HCT116 (cell line): ENCODE data around the gene PRR7.

Source experiments
- CEBPB ChIP-seq: IDR thresholded peaks from 2 replicates; pipeline ENCODE4 v1.6.1; 2012; ENCODE audit warnings: low read depth
- CTCF ChIP-seq, 3 experiments: fragments of 200-600 bp in 1 of 3; sonication (generic) in 1 of 3; IDR thresholded peaks in 2 of 3; conservative IDR thresholded peaks in 1 of 3; 2 replicates each; pipeline ENCODE4 v1.5.1; 2012 to 2017; ENCODE audit warnings: low read depth in 2 of 3, low read length in 2 of 3, antibody characterized with exemption in 1 of 3, borderline replicate concordance in 1 of 3, control low read depth in 1 of 3, mild to moderate bottlenecking in 1 of 3, mixed read lengths in 1 of 3, mixed run types in 1 of 3, moderate library complexity in 1 of 3; ENCODE audit not compliant: insufficient read depth in 1 of 3
- EGR1 ChIP-seq: IDR thresholded peaks from 2 replicates; pipeline ENCODE4 v1.6.1; 2012; ENCODE audit warnings: low read depth
- JUND ChIP-seq: IDR thresholded peaks from 2 replicates; pipeline ENCODE4 v1.6.1; 2012
- ZFX ChIP-seq: fragments of 450-650 bp; IDR thresholded peaks from 2 replicates; pipeline ENCODE4 v1.6.1; 2017

GRCh38 chr5:177447611-177448243 lies 1.1 kb downstream of the PRR7 start:
- TF ChIP-seq CTCF (IDR thresholded peaks at IDR 0.05 in 2 of 3, conservative IDR thresholded peaks at IDR 0.05 in 1 of 3; ENCODE audit: borderline replicate concordance in 1 of 3, insufficient read depth in 1 of 3, low read depth in 2 of 3, low read length in 2 of 3) (0 out of 6 replicates have a peak, but pooled peaks of 1 of the 3 experiments have one; percentile 11), JUND (no peak), ZFX (no peak; the same call in 1 of the 2 replicates), CEBPB (no peak), EGR1 (no peak)
